ENCODE data around the gene DNASE1L1.

GRCh38 chrX:154443992-154444754 lies 35.1 kb upstream of the DNASE1L1 start, which contains the start of gene FAM50A:
- TF ChIP-seq CTCF (IDR thresholded peaks at IDR 0.05) (peak in 3 of 4 experiments; percentile 16 to 46 (median 19)), POLR2AphosphoS5 (IDR thresholded peaks at IDR 0.05) (no peak), POLR2A (IDR thresholded peaks at IDR 0.05) (peak; percentile 32 to 81)
